Neural cell (in vitro differentiated cells): ENCODE results near the gene HS6ST2.

Experiments used
- EP300 ChIP-seq: fragments of 450-650 bp; conservative IDR thresholded peaks from 2 replicates; pipeline ENCODE4 v1.6.1; 2014; ENCODE audit warnings: antibody characterized with exemption, mild to moderate bottlenecking, moderate library complexity; ENCODE audit not compliant: poor library complexity, severe bottlenecking
- EZH2 ChIP-seq: fragments of 200-600, 300-800 bp; shearing (Covaris generic), sonication (generic); IDR thresholded peaks from 2 replicates; pipeline ENCODE4 v1.6.1; 2014; ENCODE audit warnings: antibody characterized with exemption, low read length, borderline replicate concordance, mild to moderate bottlenecking; ENCODE audit not compliant: insufficient read depth, poor library complexity, severe bottlenecking
- MXI1 ChIP-seq: fragments of 450-650 bp; conservative IDR thresholded peaks from 2 replicates; pipeline ENCODE4 v1.6.1; 2014; ENCODE audit warnings: antibody characterized with exemption, mild to moderate bottlenecking; ENCODE audit not compliant: poor library complexity, severe bottlenecking
- POLR2AphosphoS5 ChIP-seq: IDR thresholded peaks from 2 replicates; pipeline ENCODE4 v1.6.1; 2012
- RAD21 ChIP-seq: fragments of 450-650 bp; conservative IDR thresholded peaks from 2 replicates; pipeline ENCODE4 v1.6.1; 2014; ENCODE audit warnings: antibody characterized with exemption, mild to moderate bottlenecking, moderate library complexity
- TF ChIP-seq, protein P1 (sequence below): fragments of 450-650 bp; IDR thresholded peaks from 2 replicates; pipeline ENCODE4 v1.5.1; 2014; ENCODE audit warnings: antibody characterized with exemption, mild to moderate bottlenecking, moderate library complexity; ENCODE audit not compliant: poor library complexity, severe bottlenecking
- TF ChIP-seq, protein P2 (sequence below): IDR thresholded peaks from 2 replicates; pipeline ENCODE4 v1.6.1; 2012; ENCODE audit warnings: borderline replicate concordance

DNA sequence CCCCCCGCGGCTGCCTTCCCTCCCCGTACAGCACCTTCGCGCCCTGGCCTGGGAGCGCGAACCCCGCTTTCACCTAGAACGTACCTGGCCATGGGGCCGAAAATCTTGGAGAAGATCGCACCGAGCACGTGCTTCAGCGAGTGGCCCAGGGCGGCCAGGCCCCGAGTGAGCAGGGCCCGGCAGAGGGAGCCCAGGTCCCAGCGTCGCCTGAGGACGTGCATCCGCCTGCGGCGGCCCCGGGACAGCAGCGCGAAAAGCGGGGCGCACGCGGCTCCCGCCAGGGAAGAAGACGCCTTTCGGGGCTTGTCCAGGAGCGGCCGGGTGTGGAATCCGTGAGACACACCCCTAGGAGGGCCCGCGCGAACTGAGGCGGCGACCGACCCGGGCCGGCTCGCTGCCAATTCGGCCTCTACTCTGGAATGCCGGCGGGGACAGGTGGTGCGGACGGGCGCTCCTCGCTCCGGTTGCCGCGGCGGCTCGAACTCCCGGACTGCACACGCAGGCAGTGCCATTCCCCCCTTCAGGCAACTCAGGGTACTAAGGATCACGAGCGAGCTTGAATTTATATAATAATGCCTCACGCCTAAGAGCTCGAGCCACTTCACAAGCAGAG is at the start of gene HS6ST2:
- TF ChIP-seq POLR2AphosphoS5 (no peak), EP300 (no peak), EZH2 (no peak), MXI1 (peak; percentile 55), RAD21 (no peak)
- TF ChIP-seq, protein P1, sequence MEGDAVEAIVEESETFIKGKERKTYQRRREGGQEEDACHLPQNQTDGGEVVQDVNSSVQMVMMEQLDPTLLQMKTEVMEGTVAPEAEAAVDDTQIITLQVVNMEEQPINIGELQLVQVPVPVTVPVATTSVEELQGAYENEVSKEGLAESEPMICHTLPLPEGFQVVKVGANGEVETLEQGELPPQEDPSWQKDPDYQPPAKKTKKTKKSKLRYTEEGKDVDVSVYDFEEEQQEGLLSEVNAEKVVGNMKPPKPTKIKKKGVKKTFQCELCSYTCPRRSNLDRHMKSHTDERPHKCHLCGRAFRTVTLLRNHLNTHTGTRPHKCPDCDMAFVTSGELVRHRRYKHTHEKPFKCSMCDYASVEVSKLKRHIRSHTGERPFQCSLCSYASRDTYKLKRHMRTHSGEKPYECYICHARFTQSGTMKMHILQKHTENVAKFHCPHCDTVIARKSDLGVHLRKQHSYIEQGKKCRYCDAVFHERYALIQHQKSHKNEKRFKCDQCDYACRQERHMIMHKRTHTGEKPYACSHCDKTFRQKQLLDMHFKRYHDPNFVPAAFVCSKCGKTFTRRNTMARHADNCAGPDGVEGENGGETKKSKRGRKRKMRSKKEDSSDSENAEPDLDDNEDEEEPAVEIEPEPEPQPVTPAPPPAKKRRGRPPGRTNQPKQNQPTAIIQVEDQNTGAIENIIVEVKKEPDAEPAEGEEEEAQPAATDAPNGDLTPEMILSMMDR, result no peak
- TF ChIP-seq, protein P2, sequence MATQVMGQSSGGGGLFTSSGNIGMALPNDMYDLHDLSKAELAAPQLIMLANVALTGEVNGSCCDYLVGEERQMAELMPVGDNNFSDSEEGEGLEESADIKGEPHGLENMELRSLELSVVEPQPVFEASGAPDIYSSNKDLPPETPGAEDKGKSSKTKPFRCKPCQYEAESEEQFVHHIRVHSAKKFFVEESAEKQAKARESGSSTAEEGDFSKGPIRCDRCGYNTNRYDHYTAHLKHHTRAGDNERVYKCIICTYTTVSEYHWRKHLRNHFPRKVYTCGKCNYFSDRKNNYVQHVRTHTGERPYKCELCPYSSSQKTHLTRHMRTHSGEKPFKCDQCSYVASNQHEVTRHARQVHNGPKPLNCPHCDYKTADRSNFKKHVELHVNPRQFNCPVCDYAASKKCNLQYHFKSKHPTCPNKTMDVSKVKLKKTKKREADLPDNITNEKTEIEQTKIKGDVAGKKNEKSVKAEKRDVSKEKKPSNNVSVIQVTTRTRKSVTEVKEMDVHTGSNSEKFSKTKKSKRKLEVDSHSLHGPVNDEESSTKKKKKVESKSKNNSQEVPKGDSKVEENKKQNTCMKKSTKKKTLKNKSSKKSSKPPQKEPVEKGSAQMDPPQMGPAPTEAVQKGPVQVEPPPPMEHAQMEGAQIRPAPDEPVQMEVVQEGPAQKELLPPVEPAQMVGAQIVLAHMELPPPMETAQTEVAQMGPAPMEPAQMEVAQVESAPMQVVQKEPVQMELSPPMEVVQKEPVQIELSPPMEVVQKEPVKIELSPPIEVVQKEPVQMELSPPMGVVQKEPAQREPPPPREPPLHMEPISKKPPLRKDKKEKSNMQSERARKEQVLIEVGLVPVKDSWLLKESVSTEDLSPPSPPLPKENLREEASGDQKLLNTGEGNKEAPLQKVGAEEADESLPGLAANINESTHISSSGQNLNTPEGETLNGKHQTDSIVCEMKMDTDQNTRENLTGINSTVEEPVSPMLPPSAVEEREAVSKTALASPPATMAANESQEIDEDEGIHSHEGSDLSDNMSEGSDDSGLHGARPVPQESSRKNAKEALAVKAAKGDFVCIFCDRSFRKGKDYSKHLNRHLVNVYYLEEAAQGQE, result no peak
